ENCODE measurements around the gene ZNF35. TPM values are rescaled to one million over a fixed set of nuclear protein-coding genes. Genes with fewer than 3 reads are reported as not detected.

ZNF35 gene
- total and polyA plus RNA-seq, 2 of the 13 experiments (the other 11 are each of a cell fraction or from before 2014, with no cell fraction given): 0.20 to 0.22 TPM

DNA sequence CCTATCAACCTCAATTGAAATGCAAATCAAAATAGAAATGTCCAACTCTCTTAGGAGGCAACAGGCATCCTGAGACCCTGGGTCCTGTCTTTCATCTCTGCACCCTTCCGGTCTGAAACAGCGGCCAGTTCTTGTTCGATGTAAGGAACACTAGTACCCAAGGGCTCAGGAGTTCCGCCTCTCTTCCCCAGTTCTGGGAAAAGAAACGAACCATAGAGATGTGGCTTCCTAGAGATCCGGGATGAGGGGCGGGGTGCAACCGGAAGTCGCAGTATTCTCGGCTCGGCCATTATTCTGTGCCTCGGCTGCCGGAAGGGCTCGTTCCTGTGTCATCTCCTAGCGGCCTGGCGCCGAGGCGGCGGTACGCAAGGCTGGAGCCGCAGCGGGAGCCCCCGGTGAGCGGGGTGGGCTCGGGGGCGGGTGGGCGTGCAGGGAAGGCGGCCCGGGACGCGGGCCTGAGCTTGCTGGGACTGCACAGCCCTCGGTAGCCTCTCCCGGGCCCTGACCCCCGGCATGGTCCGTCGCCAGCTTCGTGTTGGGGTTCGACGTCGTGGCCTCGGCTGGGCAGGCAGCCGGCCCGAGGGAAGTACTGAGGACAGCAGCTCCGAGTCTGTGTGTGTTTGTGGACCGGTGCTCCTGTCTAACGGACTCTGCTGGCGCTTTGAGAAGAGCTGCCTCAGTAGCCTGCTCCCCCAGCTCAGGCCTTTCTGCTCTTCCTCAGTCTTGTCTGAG is 23.6 kb upstream of the ZNF35 start, which contains the start of gene ZNF197 (continued):
- TF ChIP-seq ATF3 (CRISPR knock-in tag; IDR thresholded peaks at IDR 0.05) (no peak), NR2C2 (CRISPR knock-in tag; IDR thresholded peaks at IDR 0.05; ENCODE audit: borderline replicate concordance) (peak; percentile 49), RBFOX2 (IDR thresholded peaks at IDR 0.05; ENCODE audit: low read depth, low read length) (peak; percentile 69), DR1 (CRISPR knock-in tag; IDR thresholded peaks at IDR 0.05) (no peak), EED (CRISPR knock-in tag; IDR thresholded peaks at IDR 0.05) (no peak), ZNF180 (CRISPR knock-in tag; IDR thresholded peaks at IDR 0.05; ENCODE audit: borderline replicate concordance, low read depth) (no peak), ZFY (CRISPR knock-in tag; IDR thresholded peaks at IDR 0.05) (peak; percentile 79)

- peaks cover 6% of the 10 kb centered on the region for H3K4me1 ChIP-seq (ENCODE audit: insufficient read depth, low read length)
- no peaks in the 10 kb centered on the region for H3K9me3 ChIP-seq (ENCODE audit: low read length)
- H3K27ac ChIP-seq (ENCODE audit: extremely low read length, insufficient read depth, low read length): no peak overlapping the region
- no peak overlapping the region for H3K4me2 ChIP-seq (ENCODE audit: low read depth, low read length)
- POLR2A ChIA-PET: no interaction called here
- no peak overlapping the region for H3K4me3 ChIP-seq (replicated peaks in 1 of 3; ENCODE audit: insufficient read depth in 1 of 3, low read depth in 2 of 3, low read length in 3 of 3)
- ATAC-seq (no peak), DNase-seq (ENCODE audit: low spot score) (no peak), FAIRE-seq (no peak)
- no peaks in the 10 kb centered on the region for H4K20me1 ChIP-seq (ENCODE audit: insufficient read depth, low read length)
- in situ Hi-C loops (cut with HindIII; ENCODE audit: extremely low pct_ligation_motif_present, low pct_unique_long_range_greater_than_20kb) (no loop called here), intact Hi-C loops (cut with micrococcal nuclease; ENCODE audit: unreplicated experiment) (loop anchor here (5.0 kb wide), 1 partner anchor 581 kb away; no protein-coding TSS in a partner anchor)
- no peak overlapping the region for H3K9ac ChIP-seq (ENCODE audit: insufficient read depth, low read depth, low read length)
- no peak for TF ChIP-seq ZNF780A (CRISPR knock-in tag; IDR thresholded peaks at IDR 0.05)
- TF ChIP-seq, protein P1, sequence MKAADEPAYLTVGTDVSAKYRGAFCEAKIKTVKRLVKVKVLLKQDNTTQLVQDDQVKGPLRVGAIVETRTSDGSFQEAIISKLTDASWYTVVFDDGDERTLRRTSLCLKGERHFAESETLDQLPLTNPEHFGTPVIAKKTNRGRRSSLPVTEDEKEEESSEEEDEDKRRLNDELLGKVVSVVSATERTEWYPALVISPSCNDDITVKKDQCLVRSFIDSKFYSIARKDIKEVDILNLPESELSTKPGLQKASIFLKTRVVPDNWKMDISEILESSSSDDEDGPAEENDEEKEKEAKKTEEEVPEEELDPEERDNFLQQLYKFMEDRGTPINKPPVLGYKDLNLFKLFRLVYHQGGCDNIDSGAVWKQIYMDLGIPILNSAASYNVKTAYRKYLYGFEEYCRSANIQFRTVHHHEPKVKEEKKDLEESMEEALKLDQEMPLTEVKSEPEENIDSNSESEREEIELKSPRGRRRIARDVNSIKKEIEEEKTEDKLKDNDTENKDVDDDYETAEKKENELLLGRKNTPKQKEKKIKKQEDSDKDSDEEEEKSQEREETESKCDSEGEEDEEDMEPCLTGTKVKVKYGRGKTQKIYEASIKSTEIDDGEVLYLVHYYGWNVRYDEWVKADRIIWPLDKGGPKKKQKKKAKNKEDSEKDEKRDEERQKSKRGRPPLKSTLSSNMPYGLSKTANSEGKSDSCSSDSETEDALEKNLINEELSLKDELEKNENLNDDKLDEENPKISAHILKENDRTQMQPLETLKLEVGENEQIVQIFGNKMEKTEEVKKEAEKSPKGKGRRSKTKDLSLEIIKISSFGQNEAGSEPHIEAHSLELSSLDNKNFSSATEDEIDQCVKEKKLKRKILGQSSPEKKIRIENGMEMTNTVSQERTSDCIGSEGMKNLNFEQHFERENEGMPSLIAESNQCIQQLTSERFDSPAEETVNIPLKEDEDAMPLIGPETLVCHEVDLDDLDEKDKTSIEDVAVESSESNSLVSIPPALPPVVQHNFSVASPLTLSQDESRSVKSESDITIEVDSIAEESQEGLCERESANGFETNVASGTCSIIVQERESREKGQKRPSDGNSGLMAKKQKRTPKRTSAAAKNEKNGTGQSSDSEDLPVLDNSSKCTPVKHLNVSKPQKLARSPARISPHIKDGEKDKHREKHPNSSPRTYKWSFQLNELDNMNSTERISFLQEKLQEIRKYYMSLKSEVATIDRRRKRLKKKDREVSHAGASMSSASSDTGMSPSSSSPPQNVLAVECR (CRISPR knock-in tag; IDR thresholded peaks at IDR 0.05; ENCODE audit: borderline replicate concordance): no peak
- no peak for TF ChIP-seq ZNF788 (CRISPR knock-in tag; IDR thresholded peaks at IDR 0.05; ENCODE audit: borderline replicate concordance)
- TF ChIP-seq ZNF572 (CRISPR knock-in tag; IDR thresholded peaks at IDR 0.05): no peak
- no peak for TF ChIP-seq ZNF264 (CRISPR knock-in tag; IDR thresholded peaks at IDR 0.05)
- TF ChIP-seq ZNF660 (CRISPR knock-in tag; IDR thresholded peaks at IDR 0.05; ENCODE audit: borderline replicate concordance, low read depth): no peak
- TF ChIP-seq ZNF737 (CRISPR knock-in tag; IDR thresholded peaks at IDR 0.05; ENCODE audit: borderline replicate concordance): no peak
- no peak for TF ChIP-seq NFATC3 (CRISPR knock-in tag; IDR thresholded peaks at IDR 0.05)
- TF ChIP-seq ZNF543 (CRISPR knock-in tag; IDR thresholded peaks at IDR 0.05): no peak
- TF ChIP-seq NFIC (IDR thresholded peaks at IDR 0.05; ENCODE audit: low read length): no peak
- no peak for TF ChIP-seq GATA4 (IDR thresholded peaks at IDR 0.05; ENCODE audit: borderline replicate concordance, low read depth)
- H3K27me3 ChIP-seq (ENCODE audit: control insufficient read depth in 1 of 2, insufficient read depth in 2 of 2, low read length in 2 of 2): no peaks in the 10 kb centered on the region
- peaks cover 3% of the 10 kb centered on the region for H3K79me2 ChIP-seq (ENCODE audit: insufficient read depth, low read length)
- no TSS peak for BruUV-seq (replicated peaks)
- WGBS (ENCODE audit: low lambda C conversion rate): 58% methylated on average over 2 of the region's 2 CpGs
- peaks cover 3 to 8% of the 10 kb centered on the region in 2 experiments; a peak in 3 of 5 replicates for H3K36me3 ChIP-seq (replicated peaks in 1 of 2; ENCODE audit: control insufficient read depth in 1 of 2, insufficient read depth in 2 of 2, low read length in 2 of 2)
- CTCF ChIA-PET (ENCODE audit: low intra/inter-chr PET ratio, low total read pairs): no interaction called here
- no peak overlapping the region for H2AFZ ChIP-seq (ENCODE audit: low read length)
These were observed 19.8 kb upstream of the ZNF35 start for GRCh38 chr3:44628716-44629115.
